ENCODE results near the gene SLC25A53.
A peak's percentile ranks its signal among the peaks of the same experiment; 100 is the strongest.
"Not testable (repeated sequence)": the region's sequence is repeated elsewhere in the genome, so short reads cannot be mapped to it uniquely, and the experiment has no call there.

Gene SLC25A53

DNA sequence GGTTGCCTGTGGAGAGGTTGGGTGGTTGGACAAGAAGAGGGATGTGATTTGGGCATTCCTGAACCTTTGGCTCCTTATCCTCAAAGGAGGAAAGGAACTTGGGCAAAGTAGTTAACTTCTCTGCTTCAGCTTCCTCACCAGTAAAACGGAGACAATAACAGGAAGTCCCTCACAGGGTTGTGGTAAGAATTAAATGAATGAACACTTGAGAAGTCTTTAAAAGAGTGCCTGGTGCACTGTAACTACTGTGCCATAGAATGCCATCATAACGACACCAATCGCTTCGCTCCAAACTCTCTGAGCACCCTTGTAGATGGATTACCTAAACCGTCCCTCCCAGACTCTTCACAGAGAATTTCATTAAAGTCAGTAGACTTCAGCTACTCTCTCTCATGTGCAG, 34.0 kb downstream of the SLC25A53 start:
- Histone ChIP-seq H3K9me3 (ENCODE audit: control insufficient read depth, insufficient read depth, low read length) (no peaks in the 10 kb centered on the region), H3K4me3 (ENCODE audit: low read depth, low read length) (no peak overlapping the region), H3K4me1 (ENCODE audit: control insufficient read depth, insufficient read depth, low read length) (peaks cover 3% of the 10 kb centered on the region), H3K27me3 (ENCODE audit: control insufficient read depth, insufficient read depth, low read length) (no peaks in the 10 kb centered on the region), H3K9ac (ENCODE audit: low read depth, low read length) (no peak overlapping the region), H3K36me3 (ENCODE audit: control insufficient read depth, insufficient read depth, low read length) (no peaks in the 10 kb centered on the region)

DNA sequence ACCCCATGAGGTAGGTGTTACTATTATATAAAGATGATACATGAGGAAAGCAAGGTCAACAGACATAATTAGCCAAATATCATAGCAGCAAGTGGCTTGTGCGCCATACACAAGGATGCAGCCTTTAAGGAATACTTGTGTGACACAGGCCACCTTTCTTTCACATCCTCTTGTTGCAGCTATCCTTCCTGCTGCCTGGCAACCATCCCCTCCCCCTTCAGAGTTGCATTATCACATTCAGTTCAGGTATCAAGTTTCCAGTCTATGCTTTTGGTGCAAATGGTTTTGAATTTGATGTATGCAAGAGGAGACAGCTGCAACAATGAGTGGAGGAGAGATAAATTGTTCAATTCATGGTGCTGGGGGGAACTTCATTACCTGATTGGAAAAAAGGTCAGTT, 38.0 kb downstream of the SLC25A53 start:
- Histone ChIP-seq H3K9ac (ENCODE audit: low read depth, low read length) (no peak overlapping the region), H3K36me3 (ENCODE audit: control insufficient read depth, insufficient read depth, low read length) (no peaks in the 10 kb centered on the region), H3K9me3 (ENCODE audit: control insufficient read depth, insufficient read depth, low read length) (no peaks in the 10 kb centered on the region), H3K4me1 (ENCODE audit: control insufficient read depth, insufficient read depth, low read length) (peaks cover 4% of the 10 kb centered on the region), H3K27me3 (ENCODE audit: control insufficient read depth, insufficient read depth, low read length) (peaks cover 14% of the 10 kb centered on the region), H3K4me3 (ENCODE audit: low read depth, low read length) (no peak overlapping the region)

DNA sequence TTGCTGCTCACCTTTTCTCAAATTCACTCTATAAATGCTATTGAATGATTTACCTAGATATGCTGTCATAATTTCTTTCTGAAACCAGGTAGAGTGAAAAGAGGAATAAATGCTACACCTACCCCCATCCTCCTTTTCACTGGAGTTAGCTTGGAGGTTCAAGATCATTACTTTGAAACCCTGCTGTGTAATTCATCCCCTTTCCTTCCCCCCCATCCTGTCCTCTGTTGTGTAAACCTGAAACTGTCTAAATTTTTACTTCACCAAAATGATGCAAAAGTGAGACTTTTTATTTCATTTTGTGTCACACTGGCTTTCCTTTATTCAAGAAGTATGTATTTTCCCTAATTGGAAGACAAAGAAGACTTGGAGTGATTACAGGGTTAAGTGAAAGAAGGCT, 39.0 kb downstream of the SLC25A53 start:
- Histone ChIP-seq H3K4me1 (ENCODE audit: control insufficient read depth, insufficient read depth, low read length) (peaks cover 8% of the 10 kb centered on the region), H3K4me3 (ENCODE audit: low read depth, low read length) (no peak overlapping the region), H3K9ac (ENCODE audit: low read depth, low read length) (no peak overlapping the region), H3K9me3 (ENCODE audit: control insufficient read depth, insufficient read depth, low read length) (no peaks in the 10 kb centered on the region), H3K27me3 (ENCODE audit: control insufficient read depth, insufficient read depth, low read length) (peaks cover 18% of the 10 kb centered on the region), H3K36me3 (ENCODE audit: control insufficient read depth, insufficient read depth, low read length) (no peaks in the 10 kb centered on the region)

DNA sequence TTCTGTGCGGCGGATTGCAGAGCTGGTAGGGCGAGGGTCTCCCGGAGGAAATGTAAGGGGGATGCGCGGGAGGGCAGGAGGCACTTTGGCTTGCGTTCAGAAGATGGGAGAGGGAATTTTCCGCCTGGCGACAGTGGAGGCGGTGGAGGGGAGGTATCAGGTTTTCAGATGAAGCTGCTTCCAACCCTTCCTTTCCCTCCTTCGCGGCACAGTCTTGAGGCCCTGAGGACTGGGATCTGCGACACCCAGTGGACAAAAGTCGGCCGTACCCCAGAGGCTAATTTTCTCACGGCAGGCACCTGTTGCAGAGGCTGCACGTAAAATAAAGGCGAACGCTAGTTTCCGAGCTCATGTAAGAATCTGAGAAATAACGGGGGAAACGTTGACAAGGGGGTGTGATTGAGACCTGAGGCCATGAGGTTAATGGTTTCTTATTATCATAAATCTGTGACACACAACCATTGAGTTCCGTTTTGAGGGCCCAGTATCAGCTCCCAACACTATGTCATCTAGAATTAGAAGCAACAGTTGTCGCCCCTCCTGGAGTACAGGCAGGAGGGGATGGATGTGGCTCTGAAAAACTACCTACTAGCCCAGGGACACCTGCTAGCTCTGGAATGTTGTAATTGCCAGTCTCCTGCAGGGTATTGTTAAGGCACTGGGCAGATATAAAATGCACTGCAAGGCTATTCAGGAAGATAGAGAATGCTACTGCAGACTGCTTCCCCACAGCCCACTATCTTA, 43.4 kb downstream of the SLC25A53 start:
- Histone ChIP-seq H3K4me1 (ENCODE audit: control insufficient read depth, insufficient read depth, low read length) (peaks cover 5% of the 10 kb centered on the region), H3K4me3 (ENCODE audit: low read depth, low read length) (peak overlapping the region; percentile 82), H3K36me3 (ENCODE audit: control insufficient read depth, insufficient read depth, low read length) (no peaks in the 10 kb centered on the region), H3K27me3 (ENCODE audit: control insufficient read depth, insufficient read depth, low read length) (peaks cover 30% of the 10 kb centered on the region), H3K9me3 (ENCODE audit: control insufficient read depth, insufficient read depth, low read length) (no peaks in the 10 kb centered on the region), H3K9ac (ENCODE audit: low read depth, low read length) (no peak overlapping the region)

DNA sequence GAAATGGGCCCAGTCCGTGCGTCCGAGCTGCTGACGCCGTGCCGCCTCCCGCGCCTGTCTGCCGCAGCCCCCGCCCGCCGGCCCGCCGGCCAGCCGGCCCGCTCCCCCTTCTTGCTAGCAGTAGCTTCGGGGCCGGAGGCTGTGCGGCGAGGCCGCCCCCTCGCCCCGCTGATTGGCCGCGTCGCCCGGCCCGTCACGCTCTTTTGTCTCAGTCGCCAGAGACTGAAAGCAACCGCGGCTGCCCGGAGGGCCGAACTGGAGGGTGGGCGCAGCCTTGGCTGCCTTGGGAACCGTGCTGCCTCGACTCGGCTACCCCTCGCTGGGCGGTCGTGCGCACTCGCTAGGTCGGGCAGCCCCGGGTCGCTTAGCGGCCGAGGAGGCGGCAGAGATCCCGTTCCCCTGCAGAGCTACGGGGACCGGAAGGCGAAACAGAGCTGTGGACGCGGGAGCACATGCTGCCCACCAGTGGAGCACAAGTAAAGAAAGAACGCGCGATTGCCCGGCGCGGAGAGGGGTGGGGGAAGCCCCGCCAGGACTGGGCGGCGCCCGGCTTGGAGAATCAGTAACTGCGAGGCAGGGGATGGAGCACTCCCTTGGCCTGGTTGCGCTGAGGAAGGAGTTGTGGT, 44.4 kb downstream of the SLC25A53 start, which contains the start of gene ZCCHC18:
Gene ZCCHC18 (plus strand): TSS at position 198 of the 626 bp plus-strand sequence. CDS start 1,589 bp downstream, outside the sequence.
- peaks cover 30% of the 10 kb centered on the region for H3K27me3 ChIP-seq (ENCODE audit: control insufficient read depth, insufficient read depth, low read length)
- H3K36me3 ChIP-seq (ENCODE audit: control insufficient read depth, insufficient read depth, low read length): no peaks in the 10 kb centered on the region
- peak within 1 kb of the TSS; percentile 65 for H3K9ac ChIP-seq (ENCODE audit: low read depth, low read length)
- no peaks in the 10 kb centered on the region for H3K9me3 ChIP-seq (ENCODE audit: control insufficient read depth, insufficient read depth, low read length)
- H3K4me3 ChIP-seq (ENCODE audit: low read depth, low read length): peak within 1 kb of the TSS; percentile 82
- peaks cover 5% of the 10 kb centered on the region for H3K4me1 ChIP-seq (ENCODE audit: control insufficient read depth, insufficient read depth, low read length)

DNA sequence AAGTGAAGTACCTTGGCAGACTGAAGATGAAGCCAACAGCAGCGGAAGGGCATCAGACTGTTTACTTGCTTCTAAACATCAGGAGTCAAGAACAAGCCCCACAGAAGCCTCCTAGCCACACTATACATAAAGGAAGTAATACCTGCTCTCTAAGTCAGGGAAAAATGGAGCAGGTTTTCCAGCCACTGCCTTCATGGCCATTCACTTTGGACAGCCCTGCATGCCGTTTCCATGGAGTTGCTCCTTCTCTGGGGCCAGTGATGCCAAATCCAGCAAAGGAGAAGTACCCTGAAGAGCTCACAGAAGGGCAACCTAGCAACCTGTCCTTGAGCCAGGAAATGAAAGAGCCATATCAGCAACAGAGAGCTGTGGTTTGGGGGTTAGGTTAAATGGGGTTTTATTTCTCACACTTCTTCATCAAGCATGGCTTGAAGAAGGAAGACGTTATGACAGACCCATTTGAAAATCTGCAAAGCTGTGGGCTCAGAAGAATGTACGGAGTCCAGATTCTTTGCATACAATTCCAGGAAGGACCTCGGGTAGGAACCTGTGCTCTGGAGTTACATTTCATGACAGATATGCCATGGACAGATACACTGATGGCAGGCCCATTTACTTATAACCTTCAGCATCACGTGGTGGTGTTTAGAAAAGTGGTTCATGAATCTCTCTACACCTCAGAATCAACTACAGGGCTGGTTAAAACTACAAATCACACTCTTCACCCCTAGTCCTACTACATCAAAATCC, 46.1 kb downstream of the SLC25A53 start:
- H3K36me3 ChIP-seq (ENCODE audit: control insufficient read depth, insufficient read depth, low read length); H3K9ac ChIP-seq (ENCODE audit: low read depth, low read length); H3K9me3 ChIP-seq (ENCODE audit: control insufficient read depth, insufficient read depth, low read length); H3K4me3 ChIP-seq (ENCODE audit: low read depth, low read length); H3K4me1 ChIP-seq (ENCODE audit: control insufficient read depth, insufficient read depth, low read length): not testable (repeated sequence)
- peaks cover 28% of the 10 kb centered on the region for H3K27me3 ChIP-seq (ENCODE audit: control insufficient read depth, insufficient read depth, low read length)

DNA sequence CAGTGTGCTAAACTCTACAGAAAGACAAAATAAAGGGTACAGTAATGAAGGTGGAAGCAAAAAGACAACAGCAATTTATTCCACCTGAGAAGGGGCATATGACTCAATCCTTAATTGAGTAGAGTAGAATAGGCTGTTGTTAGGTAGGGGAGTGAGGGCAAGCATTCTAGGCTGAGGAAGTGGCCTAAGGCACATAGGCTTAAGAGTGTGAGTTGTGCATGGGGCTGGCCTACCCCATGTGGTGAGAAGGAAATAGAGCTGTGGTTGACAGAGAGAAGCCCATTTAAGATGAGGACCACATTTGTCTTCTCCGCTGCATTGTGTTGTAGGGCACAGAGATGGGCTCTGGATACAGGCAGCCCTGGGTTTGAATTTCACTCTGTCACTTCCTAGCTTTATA, 47.9 kb downstream of the SLC25A53 start:
- Histone ChIP-seq H3K9me3 (ENCODE audit: control insufficient read depth, insufficient read depth, low read length) (no peaks in the 10 kb centered on the region), H3K36me3 (ENCODE audit: control insufficient read depth, insufficient read depth, low read length) (no peaks in the 10 kb centered on the region), H3K4me1 (ENCODE audit: control insufficient read depth, insufficient read depth, low read length) (peaks cover 5% of the 10 kb centered on the region), H3K27me3 (ENCODE audit: control insufficient read depth, insufficient read depth, low read length) (peaks cover 18% of the 10 kb centered on the region), H3K4me3 (ENCODE audit: low read depth, low read length) (no peak overlapping the region), H3K9ac (ENCODE audit: low read depth, low read length) (no peak overlapping the region)

DNA sequence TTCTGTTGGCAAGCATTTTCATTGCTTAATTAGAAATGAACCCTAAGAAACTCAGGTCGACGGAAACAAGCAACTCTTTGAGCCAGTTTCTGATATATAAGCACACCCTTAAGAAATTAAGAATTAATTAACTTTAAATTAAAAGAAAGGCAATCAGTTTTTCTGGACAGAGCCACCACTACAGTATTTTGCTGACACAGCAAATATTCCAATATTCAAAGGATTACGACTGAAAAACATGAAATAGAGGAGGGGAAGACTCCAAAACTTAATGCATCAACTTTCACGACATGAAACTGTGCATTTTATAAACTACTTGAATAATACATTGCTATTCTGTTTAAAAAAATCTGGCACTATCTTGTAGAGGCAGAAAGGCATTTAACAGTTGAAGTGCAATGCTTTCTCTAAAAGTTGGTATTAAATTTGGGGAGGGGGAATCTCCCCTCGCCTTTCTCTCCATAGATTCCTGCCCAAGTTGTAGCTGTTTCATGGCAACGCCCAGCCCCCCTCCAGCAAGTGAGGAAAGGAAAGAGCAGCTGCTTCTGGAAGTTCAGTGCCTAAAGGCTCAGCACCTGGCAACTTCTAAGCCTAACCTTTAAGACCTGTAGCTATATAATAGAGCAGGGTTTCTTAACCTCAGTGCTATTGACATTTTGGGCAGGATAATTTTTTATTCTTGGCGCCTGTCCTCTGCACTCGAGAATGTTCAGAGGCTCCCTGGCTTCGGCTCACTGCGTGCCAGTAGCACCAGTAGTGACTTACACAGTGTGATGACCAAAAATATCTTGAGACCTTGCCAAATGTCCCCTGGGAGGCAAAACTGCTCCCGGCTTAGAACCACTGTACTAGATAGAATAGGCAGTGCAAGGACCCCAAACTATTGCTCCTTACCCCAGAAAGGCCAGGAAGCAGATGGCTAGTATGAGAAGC, 51.2 kb downstream of the SLC25A53 start:
- Histone ChIP-seq H3K9me3 (ENCODE audit: control insufficient read depth, insufficient read depth, low read length) (no peaks in the 10 kb centered on the region), H3K27me3 (ENCODE audit: control insufficient read depth, insufficient read depth, low read length) (no peaks in the 10 kb centered on the region), H3K4me1 (ENCODE audit: control insufficient read depth, insufficient read depth, low read length) (no peaks in the 10 kb centered on the region), H3K4me3 (ENCODE audit: low read depth, low read length) (no peak overlapping the region), H3K36me3 (ENCODE audit: control insufficient read depth, insufficient read depth, low read length) (no peaks in the 10 kb centered on the region), H3K9ac (ENCODE audit: low read depth, low read length) (no peak overlapping the region)

DNA sequence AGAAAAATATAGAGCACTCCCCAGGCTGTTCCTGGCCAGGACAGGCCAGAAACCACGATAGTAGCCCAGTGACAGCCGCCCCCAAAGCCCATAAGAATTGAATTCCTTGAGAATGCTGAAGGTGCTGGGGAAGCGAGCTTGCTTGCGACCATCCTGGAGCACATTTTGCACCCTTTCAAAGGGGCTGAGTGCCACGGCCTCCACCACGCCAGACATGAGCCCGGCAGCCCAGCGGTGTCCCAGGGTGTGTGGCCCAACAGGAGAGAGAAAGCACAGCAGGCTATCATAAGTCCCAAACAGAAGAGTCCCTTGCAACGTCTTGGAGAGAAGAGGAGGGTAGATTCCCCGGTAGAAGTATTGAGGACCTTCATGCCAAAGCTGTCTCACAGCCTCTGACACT, 52.1 kb downstream of the SLC25A53 start:
- H3K27me3 ChIP-seq (ENCODE audit: control insufficient read depth, insufficient read depth, low read length): no peaks in the 10 kb centered on the region
- no peak overlapping the region for H3K9ac ChIP-seq (ENCODE audit: low read depth, low read length)
- H3K4me1 ChIP-seq (ENCODE audit: control insufficient read depth, insufficient read depth, low read length): no peaks in the 10 kb centered on the region
- no peak overlapping the region for H3K4me3 ChIP-seq (ENCODE audit: low read depth, low read length)
- H3K36me3 ChIP-seq (ENCODE audit: control insufficient read depth, insufficient read depth, low read length): no peaks in the 10 kb centered on the region
- H3K9me3 ChIP-seq (ENCODE audit: control insufficient read depth, insufficient read depth, low read length): no peaks in the 10 kb centered on the region

DNA sequence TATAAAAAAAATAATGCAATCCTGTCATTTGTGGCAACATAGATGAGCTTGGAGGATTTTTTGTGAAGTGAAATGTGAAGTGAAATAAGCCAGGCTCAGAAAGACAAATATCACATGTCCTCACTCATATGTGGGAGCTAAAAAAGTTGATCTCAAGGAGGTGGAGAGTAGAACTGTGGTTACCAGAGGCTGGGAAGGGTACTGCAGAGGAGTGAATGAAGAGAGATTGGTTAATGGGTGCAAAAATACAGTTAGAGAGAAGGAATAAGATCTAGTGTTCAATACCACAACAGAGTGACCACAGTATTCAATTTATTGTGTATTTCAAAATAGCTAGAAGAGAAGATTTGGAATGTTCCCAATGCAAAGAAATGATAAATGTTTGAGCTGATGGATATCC, 57.9 kb downstream of the SLC25A53 start:
- no peaks in the 10 kb centered on the region for H3K27me3 ChIP-seq (ENCODE audit: control insufficient read depth, insufficient read depth, low read length)
- no peaks in the 10 kb centered on the region for H3K4me1 ChIP-seq (ENCODE audit: control insufficient read depth, insufficient read depth, low read length)
- no peak overlapping the region for H3K4me3 ChIP-seq (ENCODE audit: low read depth, low read length)
- H3K9ac ChIP-seq (ENCODE audit: low read depth, low read length): no peak overlapping the region
- H3K9me3 ChIP-seq (ENCODE audit: control insufficient read depth, insufficient read depth, low read length): no peaks in the 10 kb centered on the region
- no peaks in the 10 kb centered on the region for H3K36me3 ChIP-seq (ENCODE audit: control insufficient read depth, insufficient read depth, low read length)

DNA sequence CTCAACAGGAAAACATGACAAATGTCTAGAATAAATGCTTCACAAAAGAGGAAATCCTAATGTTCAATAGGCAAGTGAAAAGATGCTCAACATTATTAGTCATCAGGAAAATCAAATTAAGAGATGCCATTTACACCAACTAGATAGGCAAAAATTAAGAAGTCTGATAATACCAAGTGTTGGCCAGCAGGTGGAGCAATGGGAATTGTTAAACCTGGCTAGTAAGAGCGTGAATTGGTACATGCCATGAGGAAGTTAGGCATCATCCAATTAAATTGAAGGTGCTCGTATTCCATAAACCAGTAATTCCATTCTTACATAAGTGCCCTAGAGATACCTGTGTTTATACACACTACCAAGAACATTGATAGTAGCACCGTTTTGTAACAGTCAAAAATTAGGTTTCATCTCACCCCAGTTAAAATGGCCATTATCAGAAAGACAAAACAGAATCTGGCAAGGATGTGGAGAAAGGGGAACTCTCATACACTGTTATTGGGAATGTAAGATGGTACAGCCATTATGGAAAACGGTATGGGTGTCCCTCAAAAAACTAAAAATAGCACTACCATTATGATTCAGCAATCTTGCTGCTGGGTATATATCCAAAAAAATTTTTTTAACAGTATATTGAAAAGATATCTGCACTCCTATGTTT, 58.5 kb downstream of the SLC25A53 start:
- H3K9me3 ChIP-seq (ENCODE audit: control insufficient read depth, insufficient read depth, low read length): no peaks in the 10 kb centered on the region
- H3K4me3 ChIP-seq (ENCODE audit: low read depth, low read length): no peak overlapping the region
- H3K9ac ChIP-seq (ENCODE audit: low read depth, low read length): no peak overlapping the region
- no peaks in the 10 kb centered on the region for H3K4me1 ChIP-seq (ENCODE audit: control insufficient read depth, insufficient read depth, low read length)
- no peaks in the 10 kb centered on the region for H3K27me3 ChIP-seq (ENCODE audit: control insufficient read depth, insufficient read depth, low read length)
- no peaks in the 10 kb centered on the region for H3K36me3 ChIP-seq (ENCODE audit: control insufficient read depth, insufficient read depth, low read length)
